H1 (cell line): ENCODE measurements around the gene CCDC148. TPM values are rescaled to one million over a fixed set of nuclear protein-coding genes. Genes with fewer than 3 reads are reported as not detected.
A peak's percentile ranks its signal among the peaks of the same experiment; 100 is the strongest.

ENCODE experiments used
- CBX8 ChIP-seq: fragments of 300-800, 300-1000 bp; sonication (generic); IDR thresholded peaks from 2 replicates; pipeline ENCODE4 v1.7.1; 2016; ENCODE audit warnings: low read depth, low read length, borderline replicate concordance
- CHD1 ChIP-seq: IDR thresholded peaks from 2 replicates; pipeline ENCODE4 v1.6.1; 2012; ENCODE audit warnings: low read depth, low read length, improper control_type of control experiment
- CREB1 ChIP-seq: IDR thresholded peaks from 2 replicates; pipeline ENCODE4 v1.6.1; 2012; ENCODE audit warnings: inconsistent platforms
- E2F6 ChIP-seq: IDR thresholded peaks from 2 replicates; pipeline ENCODE4 v1.6.1; 2012; ENCODE audit warnings: inconsistent platforms
- GTF2F1 ChIP-seq: IDR thresholded peaks from 2 replicates; pipeline ENCODE4 v1.6.1; 2012; ENCODE audit warnings: low read depth, low read length, improper control_type of control experiment, borderline replicate concordance
- HDAC2 ChIP-seq, 2 experiments: fragments of 300-600 bp in 1 of 2; sonication (generic) in 1 of 2; IDR thresholded peaks; 2 replicates each; pipeline ENCODE4 v1.6.1; 2011 to 2012; ENCODE audit warnings: low read depth in 2 of 2, low read length in 2 of 2, mild to moderate bottlenecking in 2 of 2, moderate library complexity in 2 of 2, borderline replicate concordance in 1 of 2, inconsistent platforms in 1 of 2
- HDAC6 ChIP-seq: IDR thresholded peaks from one replicate; pipeline ENCODE4 v1.7.1; 2012; ENCODE audit warnings: low read depth, mild to moderate bottlenecking, inconsistent platforms, low read length, moderate library complexity
- JUN ChIP-seq: IDR thresholded peaks from 2 replicates; pipeline ENCODE4 v1.6.1; 2011; ENCODE audit warnings: low read depth, mild to moderate bottlenecking, improper control_type of control experiment, low read length
- JUND ChIP-seq: IDR thresholded peaks from 2 replicates; pipeline ENCODE4 v1.6.1; 2011; ENCODE audit warnings: mild to moderate bottlenecking, improper control_type of control experiment, low read length
- MAX ChIP-seq: IDR thresholded peaks from 2 replicates; pipeline ENCODE4 v1.6.1; 2012; ENCODE audit warnings: inconsistent platforms
- PHF8 ChIP-seq: fragments of 200-600 bp; sonication (generic); conservative IDR thresholded peaks from 2 replicates; pipeline ENCODE4 v1.7.1; 2012; ENCODE audit warnings: low read depth, mild to moderate bottlenecking, inconsistent platforms, low read length, moderate library complexity
- RAD21 ChIP-seq, 2 experiments: IDR thresholded peaks in 1 of 2; conservative IDR thresholded peaks in 1 of 2; 2 replicates each; pipeline ENCODE4 v1.6.1; 2011; ENCODE audit warnings: low read depth in 2 of 2, low read length in 2 of 2, improper control_type of control experiment in 1 of 2, inconsistent platforms in 1 of 2, mild to moderate bottlenecking in 1 of 2, moderate library complexity in 1 of 2
- RBBP5 ChIP-seq: IDR thresholded peaks from 2 replicates; pipeline ENCODE4 v1.7.1; 2012; ENCODE audit warnings: low read depth, mild to moderate bottlenecking, inconsistent platforms, low read length, moderate library complexity, borderline replicate concordance
- RFX5 ChIP-seq: IDR thresholded peaks from 2 replicates; pipeline ENCODE4 v1.6.1; 2011; ENCODE audit warnings: low read depth, low read length, improper control_type of control experiment, borderline replicate concordance
- SP4 ChIP-seq: IDR thresholded peaks from 2 replicates; pipeline ENCODE4 v1.6.1; 2012; ENCODE audit warnings: low read length, inconsistent platforms
- SUZ12 ChIP-seq: fragments of 200-600 bp; sonication (generic); IDR thresholded peaks from 2 replicates; pipeline ENCODE4 v1.6.1; 2012; ENCODE audit warnings: mild to moderate bottlenecking, inconsistent platforms, low read length, moderate library complexity, mixed read lengths
- TAF7 ChIP-seq: optimal IDR thresholded peaks from 2 replicates; pipeline ENCODE3; 2011; ENCODE audit warnings: low read depth, mild to moderate bottlenecking, inconsistent platforms, low read length, moderate library complexity, borderline replicate concordance
- USF2 ChIP-seq: IDR thresholded peaks from 2 replicates; pipeline ENCODE4 v1.6.1; 2011; ENCODE audit warnings: low read length, improper control_type of control experiment
- YY1 ChIP-seq: IDR thresholded peaks from 2 replicates; pipeline ENCODE4 v1.6.1; 2011; ENCODE audit warnings: low read depth, mild to moderate bottlenecking, low read length
- polyA plus RNA-seq, 7 experiments: library from polyadenylated mRNA; depleted of rRNA in 3 of 7; stranded (reverse) in 5 of 7; unstranded in 2 of 7; fragments of >200 nt in 5 of 7; fragments of 200-250 nt in 2 of 7; gene quantifications; 1 replicate in 5 of 7; 2 replicates in 1 of 7; 4 replicates in 1 of 7; pipeline versions ENCODE4 v1.2.1 to v1.2.3, GENCODE V29; 2011 to 2013; ENCODE audit warnings: missing spikeins in 2 of 7, mixed read lengths in 2 of 7
- total RNA-seq: library from RNA; stranded (reverse); fragmentation: NEBNext Ultra II Directional; extraction: Animal tissue kit (Norgen Biotek cat#: 25700); gene quantifications from 2 replicates; pipeline ENCODE4 v1.2.1, GENCODE V29; 2021

The CCDC148 gene
- total and polyA plus RNA-seq, 2 of the 8 experiments (the other 6 are each of a cell fraction or from before 2014, with no cell fraction given) = 0.45 to 1.3 TPM

GRCh38 chr2:158457826-158458616 lies 1.5 kb upstream of the CCDC148 start (continued):
- TF ChIP-seq SUZ12 = no peak
- TF ChIP-seq CBX8 = no peak
- TF ChIP-seq HDAC2 (IDR thresholded peaks at IDR 0.05; ENCODE audit: borderline replicate concordance in 1 of 2, low read depth in 2 of 2, low read length in 2 of 2) = peak; percentile 22 to 70; a peak in 1 of 4 replicates
- no peak for TF ChIP-seq USF2
- TF ChIP-seq E2F6 = no peak; the same call in none of the 2 replicates
- peak; percentile 53 for TF ChIP-seq TAF7
- TF ChIP-seq MAX = peak; percentile 82
- TF ChIP-seq JUND = no peak
- no peak for TF ChIP-seq GTF2F1
- TF ChIP-seq HDAC6 = no peak
- peak; percentile 40; the same call in 1 of the 2 replicates for TF ChIP-seq YY1
- peak; percentile 79 for TF ChIP-seq PHF8
- no peak for TF ChIP-seq CHD1
- peak; percentile 65 for TF ChIP-seq RBBP5
- no peak for TF ChIP-seq RFX5
- TF ChIP-seq JUN = no peak
- peak; percentile 69 for TF ChIP-seq CREB1
- no peak for TF ChIP-seq SP4
- TF ChIP-seq RAD21 (IDR thresholded peaks at IDR 0.05 in 1 of 2, conservative IDR thresholded peaks at IDR 0.05 in 1 of 2; ENCODE audit: low read depth in 2 of 2, low read length in 2 of 2) = peak; percentile 30 to 50; a peak in 2 of 4 replicates
- TF ChIP-seq, all 59 proteins: peak for 27
